COR-L47 (cell line): ENCODE measurements around the gene NCKAP5.

Experiments used
- DNase-seq: peaks from one replicate; lab custom pipeline; 2025; lab: John Stamatoyannopoulos, UW

NCKAP5 gene

GRCh38 chr2:133421516-133422324 lies 146.5 kb downstream of the NCKAP5 start:
- DNase-seq = no peak

GRCh38 chr2:133420788-133421187 lies 147.5 kb downstream of the NCKAP5 start:
- DNase-seq = no peak

DNA sequence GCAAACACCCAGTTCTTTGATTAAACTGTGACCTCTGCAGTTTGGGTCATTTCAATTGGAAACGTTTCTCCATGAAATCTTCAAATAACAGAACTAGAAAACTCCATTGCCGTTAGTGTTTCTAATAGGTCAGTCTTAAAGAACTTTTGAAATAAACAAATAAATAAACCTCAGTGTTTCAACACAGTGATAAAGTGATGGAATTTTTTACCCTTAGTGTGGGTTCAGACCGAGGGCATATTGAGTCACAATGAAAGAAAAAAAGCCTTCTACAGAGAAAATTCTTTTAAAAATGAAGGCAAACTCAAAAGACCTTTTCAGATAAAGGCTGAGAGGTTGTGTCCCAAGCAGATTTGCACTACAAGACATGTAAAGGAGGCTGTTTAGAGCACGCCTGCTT lies 149.6 kb downstream of the NCKAP5 start:
- no peak for DNase-seq

GRCh38 chr2:133418021-133418420 lies 150.2 kb downstream of the NCKAP5 start:
- DNase-seq = no peak

GRCh38 chr2:133417415-133417814 lies 150.8 kb downstream of the NCKAP5 start:
- DNase-seq = no peak

- no peak for DNase-seq
Measured at GRCh38 chr2:133416736-133417135, 151.5 kb downstream of the NCKAP5 start.

DNA sequence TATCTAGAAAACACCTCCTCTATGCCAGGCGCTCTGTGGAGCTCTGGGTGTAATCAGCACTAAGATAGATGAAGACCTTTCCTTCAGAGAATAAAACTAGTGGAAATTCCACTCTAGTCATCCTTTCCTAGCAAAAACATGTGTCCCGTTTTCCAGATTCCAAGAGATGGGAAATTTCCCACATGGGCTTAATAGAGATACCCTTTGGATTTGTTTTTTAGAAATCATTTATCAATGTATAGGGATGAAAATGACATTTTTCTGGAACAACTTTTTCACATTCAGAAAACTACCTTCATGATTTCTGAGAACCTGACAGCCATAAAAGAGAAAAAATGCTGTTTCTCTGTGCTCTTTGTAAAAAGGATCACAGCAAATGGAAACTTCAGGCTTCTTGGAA lies 152.1 kb downstream of the NCKAP5 start:
- no peak for DNase-seq

DNA sequence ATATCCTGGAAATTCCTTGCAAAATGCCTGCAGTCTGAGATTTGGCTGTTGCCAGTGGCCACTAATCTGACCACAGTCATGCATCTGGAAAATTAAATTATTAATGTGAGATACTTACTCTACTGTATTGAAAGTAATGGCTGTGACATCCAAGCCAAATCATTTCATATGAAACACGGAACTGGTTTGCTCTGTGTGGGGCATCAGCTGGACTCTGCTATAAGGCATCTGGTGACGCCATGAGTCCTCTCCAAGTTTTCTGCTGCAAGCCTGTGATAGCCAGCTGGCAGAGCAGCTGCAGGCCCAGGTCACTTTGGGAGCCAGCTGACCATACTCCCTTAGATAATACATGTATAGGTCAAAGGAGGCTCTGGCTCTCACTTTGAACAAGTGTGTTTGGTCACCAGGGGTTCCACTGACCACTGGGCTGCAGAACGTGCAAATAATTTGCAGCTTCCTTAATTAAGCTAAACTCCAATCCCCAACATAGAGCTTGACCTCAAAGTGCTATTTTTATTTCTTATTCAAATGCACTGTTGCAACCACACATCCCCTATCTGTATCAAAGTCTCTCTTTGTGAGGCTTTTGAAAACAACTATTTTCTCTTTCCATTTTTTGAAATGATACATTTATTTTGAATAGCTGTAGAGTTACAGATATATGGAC lies 152.9 kb downstream of the NCKAP5 start:
- no peak for DNase-seq

DNA sequence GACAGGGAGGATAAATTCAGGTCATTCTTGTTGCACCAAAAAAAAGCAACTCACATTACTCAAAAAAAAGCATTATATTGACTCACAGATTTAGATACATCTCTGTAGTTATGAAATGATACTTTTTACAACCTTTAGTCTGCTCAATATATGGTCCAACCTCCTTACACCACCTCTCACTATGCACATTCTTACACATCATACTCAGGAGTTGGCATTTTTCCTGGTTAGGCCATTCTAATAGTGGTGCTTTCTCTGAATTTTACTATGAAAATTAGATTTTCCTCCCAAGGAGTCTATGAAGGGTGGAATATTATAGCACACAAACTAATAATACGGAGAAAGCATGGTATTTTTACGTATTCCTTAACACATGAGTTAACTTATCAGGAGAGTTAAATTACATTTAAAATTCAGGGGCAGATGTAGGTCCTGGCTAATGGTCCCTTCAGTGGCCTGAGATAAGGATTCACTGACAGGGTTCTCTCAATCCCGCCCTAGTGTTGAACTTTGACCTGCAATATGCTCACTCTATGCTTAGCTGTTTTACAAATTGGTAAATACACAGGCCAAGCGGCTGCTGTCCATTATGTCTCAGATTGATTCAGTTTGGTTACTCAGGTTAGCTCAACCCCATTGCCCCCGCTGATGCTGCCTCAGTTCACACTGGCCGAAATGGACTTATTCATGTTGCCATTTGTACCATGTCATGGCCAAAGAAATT lies 153.6 kb downstream of the NCKAP5 start:
- DNase-seq = no peak

DNA sequence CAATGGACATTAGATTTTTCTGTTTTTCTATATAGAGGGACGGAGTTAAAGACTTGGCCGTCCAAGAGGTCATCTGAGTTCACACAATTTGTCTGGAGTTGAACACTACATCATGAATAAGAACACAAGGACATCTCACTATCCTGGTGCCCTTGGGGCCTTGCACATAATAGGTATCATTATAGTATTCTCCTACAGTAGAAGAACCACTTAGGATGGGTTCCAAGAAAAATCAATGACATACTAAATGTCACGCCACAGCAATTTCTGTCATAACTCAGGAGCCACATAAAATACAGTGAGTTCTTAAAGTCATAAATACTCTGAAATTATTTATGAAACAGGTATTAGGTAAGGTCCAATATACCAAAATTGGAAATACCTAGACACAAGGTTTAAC lies 154.4 kb downstream of the NCKAP5 start:
- DNase-seq = no peak

DNA sequence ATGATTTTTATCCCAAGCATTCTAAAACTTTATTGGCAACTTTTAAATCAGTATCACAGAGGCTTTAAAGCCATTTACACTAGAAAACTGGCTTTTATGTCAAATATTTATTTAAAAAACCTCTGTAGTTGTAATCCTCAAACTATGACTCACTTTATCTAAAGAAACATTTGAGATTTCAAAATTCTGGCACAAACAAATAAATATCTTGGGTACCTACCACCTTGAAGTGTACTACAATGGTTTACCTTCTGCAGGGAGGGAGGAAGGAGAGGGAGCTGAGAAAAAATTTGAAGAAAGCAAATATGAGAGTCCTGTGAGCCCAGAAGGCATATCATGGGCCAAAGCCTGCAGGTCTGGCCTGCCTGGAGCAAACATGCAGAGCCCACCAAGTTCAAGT lies 155.6 kb downstream of the NCKAP5 start:
- no peak for DNase-seq

- no peak for DNase-seq
Measured at GRCh38 chr2:133411857-133412256, 156.4 kb downstream of the NCKAP5 start.

GRCh38 chr2:133411101-133411500 lies 157.2 kb downstream of the NCKAP5 start:
- no peak for DNase-seq

DNA sequence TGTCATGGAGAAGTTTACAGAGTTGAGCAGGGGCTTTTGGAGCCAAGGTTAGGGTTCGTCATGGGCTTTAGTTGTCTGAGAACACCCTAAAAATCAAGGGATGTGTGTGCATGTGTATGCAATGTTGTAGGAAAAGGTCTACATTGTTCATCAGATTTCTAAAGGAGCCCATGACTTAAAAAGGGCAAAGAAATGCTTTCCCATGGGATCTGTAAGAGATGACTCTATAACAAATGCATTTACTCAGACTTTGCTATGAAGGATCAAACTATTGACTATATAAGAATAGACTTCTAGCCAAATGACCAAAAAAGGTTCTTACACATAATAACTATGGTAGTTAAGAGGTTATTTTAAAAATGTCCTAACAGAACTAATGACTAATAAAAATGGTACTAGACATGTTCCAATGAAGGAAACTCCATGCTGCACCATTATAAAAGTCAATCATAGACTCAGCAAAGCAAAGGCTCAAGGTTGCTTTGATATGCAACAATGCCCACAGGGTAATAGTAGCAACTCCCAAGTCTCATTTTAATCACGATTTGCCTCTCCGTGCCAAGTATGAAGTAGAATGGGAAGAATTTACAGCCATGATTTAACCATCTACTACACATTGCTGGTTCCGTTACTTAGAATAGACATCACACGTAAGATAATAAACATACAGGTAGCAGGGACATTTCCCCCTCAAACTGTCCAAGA lies 158.5 kb downstream of the NCKAP5 start:
- DNase-seq = no peak

DNA sequence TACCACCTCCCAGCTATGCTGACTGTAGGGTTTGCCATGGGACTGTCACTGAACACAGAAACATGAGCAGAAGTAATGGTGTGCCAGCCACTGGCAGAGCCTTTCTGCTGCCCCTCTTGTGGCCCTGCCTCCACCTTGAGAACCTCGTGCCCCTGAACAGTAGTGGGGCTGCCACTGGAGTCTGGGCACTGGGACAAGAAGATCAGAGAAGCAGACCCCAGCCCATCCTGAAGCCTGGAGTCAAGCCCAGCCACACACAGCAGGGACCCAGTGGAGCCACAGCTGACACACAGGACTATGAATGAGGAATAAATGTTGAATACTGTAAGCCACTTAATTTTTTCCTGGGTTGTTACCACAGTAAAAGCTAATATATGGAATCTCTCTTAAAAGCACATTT lies 159.6 kb downstream of the NCKAP5 start:
- no peak for DNase-seq

DNA sequence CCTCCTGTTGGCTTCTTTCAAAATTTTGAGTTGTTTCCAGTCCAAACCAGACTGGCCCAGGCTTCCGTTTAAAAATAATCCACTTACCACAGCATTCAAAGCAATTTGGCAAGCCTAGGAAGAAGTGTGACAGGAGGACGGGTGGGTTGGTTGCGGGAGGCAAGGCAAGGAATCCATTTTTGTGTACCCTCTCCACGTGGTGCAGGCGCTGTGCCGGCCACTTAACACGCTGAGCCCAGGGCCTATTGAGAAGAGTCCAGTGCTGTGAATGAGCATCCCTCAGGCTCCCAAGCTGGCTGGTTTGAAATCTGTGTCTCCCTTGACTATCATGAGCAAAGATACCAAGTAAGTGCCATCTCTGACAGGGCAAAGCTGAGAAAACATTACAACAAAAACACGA lies 160.9 kb downstream of the NCKAP5 start:
- no peak for DNase-seq

- no peak for DNase-seq
Measured at GRCh38 chr2:133405252-133405651, 163.0 kb downstream of the NCKAP5 start.

DNA sequence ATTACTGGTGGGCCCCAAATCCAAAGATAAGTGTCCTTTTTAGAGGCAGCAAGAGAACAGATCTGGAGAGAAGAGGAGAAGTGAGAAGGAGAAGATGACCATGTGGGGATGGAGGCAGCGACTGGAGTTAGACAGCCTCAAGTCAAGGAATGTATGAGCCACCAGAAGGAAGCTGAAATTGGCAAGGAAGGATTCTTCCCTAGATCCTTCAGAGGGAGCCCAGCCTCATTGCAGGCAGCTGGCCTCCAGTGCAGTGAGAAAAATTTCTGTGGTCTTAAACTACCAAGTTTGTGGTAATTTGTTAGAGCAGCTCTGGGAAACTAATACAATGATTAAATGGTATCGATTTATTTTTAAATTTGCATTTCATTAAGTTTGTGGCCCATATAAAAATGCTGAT lies 167.9 kb downstream of the NCKAP5 start:
- no peak for DNase-seq

DNA sequence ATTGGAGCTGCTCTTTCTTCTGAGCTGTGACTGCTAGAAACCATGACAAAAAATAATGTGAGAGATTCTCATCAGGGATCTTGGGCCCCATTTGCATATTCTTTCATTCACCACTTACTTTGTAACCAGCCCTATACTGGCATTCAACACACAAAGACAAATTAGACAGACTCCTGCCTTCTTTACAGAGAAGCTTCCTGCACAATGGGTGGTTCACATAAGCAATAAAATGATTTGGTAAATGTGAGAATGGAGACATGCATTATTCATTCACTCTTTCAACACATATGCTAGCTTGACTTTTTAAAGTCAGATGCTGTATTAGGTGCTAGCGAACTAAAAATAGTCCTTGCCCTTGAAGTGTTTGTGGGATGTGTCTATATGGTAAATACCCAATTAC lies 174.4 kb downstream of the NCKAP5 start:
- DNase-seq = no peak

DNA sequence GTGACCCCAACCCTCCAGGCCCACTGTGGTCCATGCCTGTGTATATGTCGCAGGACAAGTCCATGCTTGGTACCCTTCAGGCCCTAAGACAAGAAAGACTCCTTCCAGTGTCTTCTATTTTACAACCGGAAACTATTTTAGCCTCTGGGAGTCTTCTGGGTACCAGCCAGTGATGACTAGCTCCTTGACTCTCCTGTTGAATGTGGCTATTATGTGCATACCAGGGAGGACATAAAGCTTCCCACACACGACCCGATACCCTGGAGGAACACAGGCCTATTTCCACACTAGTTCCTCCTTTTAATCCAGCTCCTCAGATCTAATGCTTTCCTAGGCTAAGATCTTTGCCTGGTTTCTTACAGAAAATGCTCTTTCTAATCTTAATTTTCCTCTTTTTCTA lies 178.1 kb downstream of the NCKAP5 start:
- DNase-seq = no peak

GRCh38 chr2:133389569-133389968 lies 178.7 kb downstream of the NCKAP5 start:
- no peak for DNase-seq

DNA sequence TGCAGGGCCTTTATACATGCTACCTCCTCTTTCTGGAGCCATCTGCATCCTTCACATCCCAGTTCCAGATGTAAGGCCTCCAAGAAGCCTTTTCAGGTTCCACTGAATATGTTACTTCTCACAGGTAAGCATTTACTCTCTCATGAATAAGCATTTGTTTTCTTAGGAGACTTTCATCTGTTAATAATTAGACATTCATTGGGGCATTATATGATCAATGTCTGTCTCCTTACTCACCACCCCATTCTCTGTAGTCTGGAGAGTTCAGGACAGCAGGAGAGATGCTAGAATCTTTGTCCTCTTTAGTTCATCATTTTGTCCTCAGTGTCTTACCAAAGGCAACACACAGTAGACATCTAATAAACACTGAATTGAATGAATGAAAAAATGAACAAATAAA lies 185.7 kb downstream of the NCKAP5 start:
- DNase-seq = no peak
